ENCODE results near the gene USP27X.

The USP27X gene

DNA sequence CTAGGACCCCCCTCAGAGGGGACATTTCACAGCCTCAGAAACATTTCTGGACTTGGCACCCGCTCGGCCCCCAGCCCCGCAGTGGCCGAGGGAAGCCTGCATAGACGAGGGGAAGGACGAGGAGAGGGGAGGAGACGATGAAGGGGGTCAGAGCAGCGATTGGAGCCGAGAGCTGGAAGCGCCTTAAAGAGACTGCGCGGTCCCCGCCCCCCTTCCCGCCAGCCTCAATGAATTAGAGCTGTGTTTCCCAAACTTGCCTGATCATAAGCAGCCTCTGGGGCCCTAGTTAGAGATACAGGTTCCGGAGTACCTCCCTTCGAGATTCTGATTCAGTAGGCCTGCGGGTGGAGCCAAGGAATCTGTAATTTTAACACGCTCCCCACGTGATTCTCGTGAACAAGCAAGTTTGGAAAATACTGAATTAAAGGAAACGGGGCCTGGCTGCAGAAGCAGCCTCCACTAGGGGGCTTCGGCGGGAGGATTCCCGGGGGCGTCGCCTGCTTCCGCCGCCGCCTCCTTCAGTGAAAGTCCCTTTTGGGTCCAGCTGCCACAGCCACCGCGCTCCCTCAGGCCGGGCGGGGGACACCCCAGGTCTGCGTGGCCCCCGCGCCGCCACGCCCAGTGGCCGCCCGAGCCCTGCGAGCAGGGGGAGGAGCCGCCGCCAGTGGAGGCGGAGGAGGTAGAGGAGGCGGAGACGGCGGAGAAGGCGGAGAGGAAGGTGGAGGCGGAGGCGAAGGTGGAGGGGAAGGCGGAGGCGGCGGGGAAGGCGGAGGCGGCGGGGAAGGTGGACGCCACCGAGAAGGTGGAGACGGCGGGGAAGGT, at the start of gene USP27X:
TSS of gene USP27X (plus strand) at position 651 of the 822 bp plus-strand sequence. CDS start 824 bp downstream, outside the sequence.
- peak; percentile 49 for DNase-seq (ENCODE audit: low read depth)

DNA sequence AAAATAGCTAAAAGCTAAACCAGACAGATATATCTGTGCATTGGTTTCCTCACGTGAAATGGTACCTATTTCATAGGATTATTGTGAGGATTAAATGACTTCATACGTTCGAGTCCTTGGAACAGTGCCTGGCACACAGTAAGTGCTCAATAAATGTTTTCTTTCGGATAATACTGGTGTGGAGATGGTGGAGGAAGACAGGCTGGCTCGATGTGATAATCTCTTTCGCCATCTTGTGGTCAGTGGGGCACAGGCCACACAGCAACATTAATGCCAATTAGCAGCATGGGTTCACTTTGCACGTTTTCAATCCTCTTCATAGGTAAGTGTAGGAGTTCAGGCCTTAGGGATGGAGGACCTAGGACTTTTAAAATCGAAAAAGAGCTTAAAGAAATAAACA, 40.9 kb upstream of the USP27X start:
- peak; percentile 3 for DNase-seq (ENCODE audit: low read depth)

- DNase-seq (ENCODE audit: low read depth) = peak; percentile 19
These were observed 38.6 kb upstream of the USP27X start for GRCh38 chrX:49840679-49841078.

DNA sequence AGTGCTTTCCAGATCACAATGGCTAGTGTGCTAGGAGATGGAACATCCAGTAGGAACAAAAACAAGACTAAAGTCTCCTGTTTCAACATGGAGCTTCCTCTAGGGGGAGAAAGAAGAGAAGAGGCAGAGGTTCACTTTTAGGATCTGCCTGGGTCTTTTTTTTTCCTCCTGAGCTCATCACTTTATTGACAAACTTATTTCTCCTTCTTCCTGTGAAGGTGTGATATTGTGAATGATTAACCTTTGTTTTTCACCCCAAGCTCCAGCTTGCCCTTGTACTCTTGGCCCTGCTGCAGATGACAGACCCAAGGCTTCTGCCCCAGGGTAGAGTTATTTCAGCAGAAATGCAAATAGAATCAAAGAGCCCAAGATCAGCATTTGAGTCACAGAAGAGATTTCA, 36.7 kb upstream of the USP27X start:
- DNase-seq (ENCODE audit: low read depth) = no peak

DNA sequence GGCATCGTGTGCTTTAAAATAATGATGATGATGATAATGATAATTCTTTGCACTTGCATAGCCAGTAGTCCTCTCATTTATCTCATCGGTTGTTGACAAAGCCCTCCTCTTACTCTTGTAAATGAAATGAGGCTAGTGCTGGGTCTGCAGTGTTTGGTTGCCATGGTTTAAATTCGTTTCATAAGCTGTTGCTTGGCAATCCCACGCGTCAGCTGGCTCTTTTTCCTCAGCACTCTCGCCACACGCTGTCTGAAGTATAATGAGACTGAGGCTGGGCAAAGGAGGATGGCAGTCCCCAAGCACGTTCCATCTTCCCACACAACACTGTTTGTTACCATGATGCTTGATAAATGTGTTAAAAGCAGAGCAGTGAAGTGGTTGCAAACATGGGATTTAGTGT, 34.7 kb upstream of the USP27X start:
- DNase-seq (ENCODE audit: low read depth) = no peak

- DNase-seq (ENCODE audit: low read depth) = no peak
These were observed 33.4 kb upstream of the USP27X start for GRCh38 chrX:49845701-49846403.

DNA sequence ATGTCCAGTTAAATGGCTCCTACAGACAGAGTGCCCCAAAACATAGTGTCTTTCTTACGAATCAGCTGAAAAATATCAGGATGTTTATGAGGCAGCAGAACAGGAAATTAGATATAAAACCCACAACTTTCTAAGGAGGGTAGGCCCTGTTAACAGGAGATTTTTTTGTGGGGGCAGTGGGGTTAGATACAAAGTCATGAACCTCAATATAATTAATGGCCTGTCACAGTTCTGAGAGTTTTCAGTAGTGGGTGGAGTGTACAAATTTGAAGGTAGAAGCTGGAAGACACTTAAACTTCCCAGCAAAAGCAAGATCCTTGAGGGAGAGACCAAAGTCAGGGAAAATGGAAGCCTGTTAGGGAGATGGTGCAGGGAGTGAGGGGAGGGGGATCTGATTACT, 32.8 kb upstream of the USP27X start:
- no peak for DNase-seq (ENCODE audit: low read depth)

DNA sequence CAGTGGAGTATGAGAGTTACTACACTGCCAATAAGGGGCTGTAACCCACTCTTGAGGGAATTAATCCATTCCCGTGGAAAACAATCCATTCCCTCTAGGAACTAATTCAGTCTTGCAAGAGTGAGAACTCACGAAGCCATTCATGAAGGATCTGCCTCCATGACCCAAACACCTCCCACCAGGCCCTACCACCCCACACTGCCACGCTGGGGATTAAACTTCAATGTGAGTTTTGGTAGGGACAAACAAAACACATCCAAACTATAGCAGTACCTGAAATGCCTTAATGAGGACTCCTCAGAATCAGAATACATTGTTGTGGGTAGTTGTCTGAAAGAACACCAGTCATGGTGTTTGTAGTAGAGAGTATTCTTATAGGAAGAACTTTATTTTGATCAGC, 31.0 kb upstream of the USP27X start:
- DNase-seq (ENCODE audit: low read depth) = no peak

DNA sequence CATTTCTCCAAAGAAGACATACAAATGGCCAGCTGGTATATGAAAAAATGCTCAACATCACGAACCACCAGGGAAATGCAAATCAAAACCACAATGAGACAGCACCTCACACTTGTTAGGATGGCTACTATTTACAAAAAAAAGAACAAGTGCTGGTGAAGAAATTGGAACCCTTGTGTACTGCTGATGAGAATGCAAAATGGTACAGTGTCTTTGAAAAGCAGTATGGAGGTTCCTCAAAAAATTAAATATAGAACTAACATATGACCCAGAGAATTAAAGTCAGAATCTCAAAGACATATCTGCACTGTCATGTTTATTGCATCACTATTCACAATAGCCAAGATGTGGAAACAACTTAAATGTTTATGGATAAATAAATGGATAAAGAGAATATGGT, 29.3 kb upstream of the USP27X start:
- no peak for DNase-seq (ENCODE audit: low read depth)

GRCh38 chrX:49853661-49854060, 25.6 kb upstream of the USP27X start:
- no peak for DNase-seq (ENCODE audit: low read depth)

DNA sequence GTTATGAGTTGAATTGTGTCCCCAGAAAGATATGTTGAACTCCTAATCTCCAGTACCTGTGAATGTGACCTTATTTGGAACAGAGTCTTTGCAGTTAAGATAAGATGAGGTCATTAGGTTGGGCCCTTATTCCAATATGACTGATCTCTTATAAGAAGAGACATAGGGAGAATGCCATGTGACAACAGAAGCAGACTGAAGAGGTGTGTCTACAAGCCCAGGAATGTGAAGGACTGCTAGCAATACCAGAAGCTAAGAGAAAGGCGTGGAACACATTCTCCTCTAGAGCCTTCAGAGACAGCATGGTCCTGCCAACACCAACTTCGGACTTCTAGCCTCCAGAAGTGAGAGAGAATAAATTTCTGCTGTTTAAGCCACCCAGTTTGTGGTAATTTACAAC, 22.5 kb upstream of the USP27X start:
- no peak for DNase-seq (ENCODE audit: low read depth)

GRCh38 chrX:49858341-49858740, 20.9 kb upstream of the USP27X start:
- DNase-seq (ENCODE audit: low read depth) = no peak

DNA sequence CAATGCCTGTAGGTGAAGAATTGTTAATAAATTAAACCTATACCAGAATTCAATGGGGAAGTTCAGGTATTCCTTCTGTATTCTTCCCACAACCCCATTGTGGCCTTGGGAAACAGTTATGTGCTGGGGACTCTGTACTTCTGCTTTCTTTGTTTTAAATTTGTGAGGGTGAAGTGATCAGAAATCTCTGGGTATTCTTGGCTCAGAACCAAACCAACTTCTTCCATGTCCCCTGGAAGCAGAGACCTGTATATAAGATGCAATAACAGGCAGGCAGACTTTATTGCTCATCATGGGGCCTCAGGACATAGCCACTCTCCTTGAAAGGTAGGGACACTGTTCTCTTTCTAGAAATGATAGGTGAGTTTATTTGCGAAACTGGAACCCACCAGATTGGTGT, 19.8 kb upstream of the USP27X start:
- DNase-seq (ENCODE audit: low read depth) = no peak

- no peak for DNase-seq (ENCODE audit: low read depth)
These were observed 18.3 kb upstream of the USP27X start for GRCh38 chrX:49860867-49861535.

DNA sequence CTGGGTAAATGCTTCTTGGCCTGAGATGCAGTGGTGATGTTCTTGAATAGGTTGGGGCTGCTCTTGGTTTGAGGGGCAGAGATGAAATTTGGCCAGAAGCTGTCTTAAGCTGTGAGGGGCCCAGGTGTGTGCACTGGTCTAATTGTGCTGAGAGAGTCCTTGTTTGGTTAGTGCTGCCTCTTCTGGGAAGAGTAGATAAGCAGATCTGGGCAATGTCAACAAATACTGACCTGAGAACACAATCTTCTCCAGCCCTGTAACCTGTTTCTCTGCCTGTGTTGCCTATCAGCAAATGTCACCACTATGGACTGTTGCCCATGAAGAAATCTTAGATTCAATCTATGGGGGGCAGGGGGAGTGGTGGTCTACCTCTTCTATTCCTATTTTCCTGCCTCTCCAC, 17.2 kb upstream of the USP27X start:
- no peak for DNase-seq (ENCODE audit: low read depth)

DNA sequence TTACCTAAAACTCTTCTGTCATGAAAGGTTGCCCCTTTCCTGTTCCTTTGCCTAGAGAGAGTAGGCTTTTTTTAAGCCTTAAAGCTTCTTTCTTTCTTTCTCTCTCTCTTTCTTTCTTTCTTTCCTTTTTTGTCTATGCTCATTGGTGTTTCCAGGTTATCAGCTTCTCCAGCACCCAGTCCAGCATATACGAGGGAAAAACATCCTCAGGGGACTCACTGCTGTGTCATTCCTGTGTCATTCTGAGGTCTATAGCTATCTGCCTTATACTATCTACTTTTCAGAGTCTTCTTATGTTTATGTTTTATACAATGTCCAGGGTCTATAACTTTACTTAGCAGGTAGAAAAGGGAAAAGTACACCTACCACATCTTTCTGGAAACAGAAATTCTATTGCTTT, 10.5 kb upstream of the USP27X start:
- no peak for DNase-seq (ENCODE audit: low read depth)

DNA sequence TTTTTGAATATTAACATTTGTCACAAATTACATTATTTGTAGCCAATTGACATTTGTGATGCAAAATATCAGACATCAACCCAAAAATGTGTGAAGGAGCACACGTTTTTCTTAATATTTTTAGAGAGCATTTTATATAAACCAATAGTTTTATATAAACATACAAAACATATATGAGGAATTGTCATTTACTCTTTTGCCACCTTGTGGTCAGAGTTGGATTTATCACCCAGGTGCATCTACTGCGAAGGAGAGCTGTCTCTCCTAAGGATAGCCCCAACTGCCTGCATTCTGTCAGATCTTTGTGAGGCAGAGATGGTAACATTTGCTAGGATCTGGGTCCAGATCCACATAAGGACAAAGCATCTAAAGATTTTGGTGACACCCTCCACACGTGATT, 2.5 kb upstream of the USP27X start:
- DNase-seq (ENCODE audit: low read depth) = no peak

DNA sequence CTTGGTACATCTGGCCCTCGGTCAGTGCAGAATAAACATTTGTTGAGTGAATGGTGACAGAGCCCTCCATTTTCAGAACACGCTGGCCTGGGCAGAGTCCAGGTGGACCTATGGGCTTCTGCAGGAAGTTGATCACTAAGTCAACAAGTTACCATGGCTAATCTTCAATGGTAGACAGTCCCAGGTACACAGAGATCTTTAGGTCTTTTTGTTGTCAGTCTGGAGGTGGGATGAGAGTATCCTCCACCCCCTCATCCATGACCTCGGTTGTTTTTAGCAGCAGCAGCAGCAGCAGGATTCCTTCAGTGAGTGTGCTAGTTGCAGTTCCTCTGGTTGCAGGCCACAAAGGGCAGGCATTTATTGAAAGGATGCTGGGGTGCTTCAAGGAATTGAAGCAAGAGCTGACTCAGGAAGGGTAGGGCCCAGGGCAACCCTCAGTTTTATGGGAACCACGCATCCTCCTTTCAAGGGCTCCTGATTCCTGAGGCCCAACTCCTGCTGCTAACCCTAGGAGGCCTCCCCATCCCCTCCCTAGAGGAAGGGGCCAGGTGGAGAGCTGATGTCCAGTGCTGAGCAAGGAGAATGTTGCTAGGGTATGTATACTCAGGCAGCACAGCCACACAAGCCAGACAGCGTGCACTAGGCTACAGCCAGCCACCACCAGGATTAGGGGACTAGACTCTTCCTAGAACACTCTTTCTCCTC, 1.7 kb upstream of the USP27X start:
- no peak for DNase-seq (ENCODE audit: low read depth)

GRCh38 chrX:49878128-49878833, 1.0 kb upstream of the USP27X start:
- no peak for DNase-seq (ENCODE audit: low read depth)

DNA sequence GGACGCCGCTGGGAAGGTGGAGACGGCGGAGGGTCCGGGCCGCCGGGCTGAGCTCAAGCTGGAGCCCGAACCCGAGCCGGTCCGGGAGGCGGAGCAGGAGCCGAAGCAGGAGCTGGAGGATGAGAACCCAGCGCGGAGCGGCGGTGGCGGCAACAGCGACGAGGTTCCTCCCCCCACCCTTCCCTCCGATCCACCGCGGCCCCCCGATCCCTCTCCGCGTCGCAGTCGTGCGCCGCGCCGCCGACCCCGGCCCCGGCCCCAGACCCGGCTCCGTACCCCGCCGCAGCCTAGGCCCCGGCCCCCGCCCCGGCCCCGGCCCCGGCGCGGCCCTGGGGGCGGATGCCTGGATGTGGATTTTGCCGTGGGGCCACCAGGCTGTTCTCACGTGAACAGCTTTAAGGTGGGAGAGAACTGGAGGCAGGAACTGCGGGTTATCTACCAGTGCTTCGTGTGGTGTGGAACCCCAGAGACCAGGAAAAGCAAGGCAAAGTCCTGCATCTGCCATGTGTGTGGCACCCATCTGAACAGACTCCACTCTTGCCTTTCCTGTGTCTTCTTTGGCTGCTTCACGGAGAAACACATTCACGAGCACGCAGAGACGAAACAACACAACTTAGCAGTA, 483 bp downstream of the USP27X start:
- DNase-seq (ENCODE audit: low read depth) = no peak

DNA sequence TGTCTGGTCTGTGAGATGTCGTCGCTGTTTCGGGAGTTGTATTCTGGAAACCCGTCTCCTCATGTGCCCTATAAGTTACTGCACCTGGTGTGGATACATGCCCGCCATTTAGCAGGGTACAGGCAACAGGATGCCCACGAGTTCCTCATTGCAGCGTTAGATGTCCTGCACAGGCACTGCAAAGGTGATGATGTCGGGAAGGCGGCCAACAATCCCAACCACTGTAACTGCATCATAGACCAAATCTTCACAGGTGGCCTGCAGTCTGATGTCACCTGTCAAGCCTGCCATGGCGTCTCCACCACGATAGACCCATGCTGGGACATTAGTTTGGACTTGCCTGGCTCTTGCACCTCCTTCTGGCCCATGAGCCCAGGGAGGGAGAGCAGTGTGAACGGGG, 1.4 kb downstream of the USP27X start:
- no peak for DNase-seq (ENCODE audit: low read depth)
